Measurements from ENCODE around the gene MYL10.

MYL10 gene

GRCh38 chr7:101598422-101598985, 30.6 kb downstream of the MYL10 start:
- H3K4me3 ChIP-seq (ENCODE audit: low read depth, low read length) = no peak overlapping the region
- CTCF ChIA-PET = interaction anchor here (1.0 kb wide), 1 partner anchor 674 kb away, joined by 3 read pairs; no protein-coding TSS in a partner anchor
- TF ChIP-seq CTCF (IDR thresholded peaks at IDR 0.05; ENCODE audit: insufficient read depth, low read length, missing control alignments) = no peak
- no peak for DNase-seq (ENCODE audit: low read depth, low spot score)
- POLR2A ChIA-PET = no interaction called here

DNA sequence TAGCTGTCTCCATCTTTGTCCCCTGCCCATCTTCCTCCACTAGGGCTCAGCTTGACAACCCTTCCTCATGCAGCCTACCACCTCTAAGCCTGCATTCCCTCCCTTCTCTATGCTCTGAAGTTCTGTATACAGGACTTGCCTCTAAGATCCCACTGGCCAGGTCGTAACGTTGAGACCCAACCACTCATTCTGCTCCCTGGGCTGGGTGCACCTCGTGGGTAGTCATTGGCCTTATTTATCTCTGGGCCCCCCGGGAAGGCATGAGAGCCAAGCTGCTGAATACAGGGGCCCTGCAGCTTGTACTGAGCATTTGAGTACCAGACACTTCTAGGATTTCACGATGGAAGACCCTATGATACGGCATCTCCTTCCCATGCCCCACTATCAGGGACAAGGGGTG, 31.2 kb downstream of the MYL10 start:
- ChIA-PET CTCF (interaction anchor here (3.1 kb wide), 1 partner anchor 55 kb away, joined by 8 read pairs; no protein-coding TSS in a partner anchor), POLR2A (no interaction called here)
- H3K4me3 ChIP-seq (ENCODE audit: low read depth, low read length) = no peak overlapping the region
- DNase-seq (ENCODE audit: low read depth, low spot score) = no peak
- TF ChIP-seq CTCF (IDR thresholded peaks at IDR 0.05; ENCODE audit: insufficient read depth, low read length, missing control alignments) = no peak

- POLR2A ChIA-PET = no interaction called here
Observed at GRCh38 chr7:101596898-101597297, 32.2 kb downstream of the MYL10 start.

GRCh38 chr7:101595766-101596537, 33.1 kb downstream of the MYL10 start:
- TF ChIP-seq CTCF (IDR thresholded peaks at IDR 0.05; ENCODE audit: insufficient read depth, low read length, missing control alignments) = no peak
- ChIA-PET POLR2A (no interaction called here), CTCF (interaction anchor here (1.2 to 3.1 kb wide), 4 partner anchors 10 to 677 kb away, joined by 4 to 8 read pairs (median 5); no protein-coding TSS in a partner anchor)
- no peak for DNase-seq (ENCODE audit: low read depth, low spot score)
- no peak overlapping the region for H3K4me3 ChIP-seq (ENCODE audit: low read depth, low read length)

More at GRCh38 chr7:101596898-101597297, 32.2 kb downstream of the MYL10 start:
- no peak overlapping the region for H3K4me3 ChIP-seq (ENCODE audit: low read depth, low read length)
- no peak for TF ChIP-seq CTCF (IDR thresholded peaks at IDR 0.05; ENCODE audit: insufficient read depth, low read length, missing control alignments)
- CTCF ChIA-PET = interaction anchor here (1.5 to 3.1 kb wide), 2 partner anchors 54 to 640 kb away, joined by 4 to 8 read pairs; no protein-coding TSS in a partner anchor
- no peak for DNase-seq (ENCODE audit: low read depth, low spot score)

GRCh38 chr7:101595246-101595645, 33.9 kb downstream of the MYL10 start:
- TF ChIP-seq CTCF (IDR thresholded peaks at IDR 0.05; ENCODE audit: insufficient read depth, low read length, missing control alignments) = no peak
- no peak for DNase-seq (ENCODE audit: low read depth, low spot score)
- ChIA-PET POLR2A (no interaction called here), CTCF (interaction anchor here (1.2 to 3.1 kb wide), 3 partner anchors 10 to 678 kb away, joined by 4 to 8 read pairs (median 6); no protein-coding TSS in a partner anchor)
- H3K4me3 ChIP-seq (ENCODE audit: low read depth, low read length) = no peak overlapping the region

- TF ChIP-seq CTCF (IDR thresholded peaks at IDR 0.05; ENCODE audit: insufficient read depth, low read length, missing control alignments) = no peak
- ChIA-PET CTCF (interaction anchor here (1.2 to 3.1 kb wide), 3 partner anchors 11 to 678 kb away, joined by 4 to 8 read pairs (median 6); no protein-coding TSS in a partner anchor), POLR2A (no interaction called here)
- H3K4me3 ChIP-seq (ENCODE audit: low read depth, low read length) = no peak overlapping the region
- no peak for DNase-seq (ENCODE audit: low read depth, low spot score)
Observed at GRCh38 chr7:101594790-101595189, 34.3 kb downstream of the MYL10 start.
